Fibroblast of lung (primary cell): ENCODE results near the gene TNFSF12. TPM values are rescaled to one million over a fixed set of nuclear protein-coding genes. Genes with fewer than 3 reads are reported as not detected.

ENCODE experiments used
- DNase-seq, 2 donors: peaks; one replicate each; pipeline versions ENCODE4 v3.0.0 to v3.0.0-alpha.2; 2010; ENCODE audit warnings: low read depth in 2 of 2
- H2AFZ ChIP-seq: 2 replicates; pipeline ENCODE4 v1.5.1; 2012; ENCODE audit warnings: low read length, control low read depth, inconsistent platforms
- H3K27ac ChIP-seq: 2 replicates; pipeline ENCODE4 v1.5.1; 2011; ENCODE audit warnings: low read length, control low read depth; ENCODE audit not compliant: insufficient read depth
- H3K27me3 ChIP-seq: 2 replicates; pipeline ENCODE4 v1.5.1; 2011; ENCODE audit warnings: mild to moderate bottlenecking, low read length; ENCODE audit not compliant: control insufficient read depth, insufficient read depth
- H3K36me3 ChIP-seq: 2 replicates; pipeline ENCODE4 v1.5.1; 2011; ENCODE audit warnings: low read length; ENCODE audit not compliant: control insufficient read depth, insufficient read depth
- H3K4me1 ChIP-seq: 2 replicates; pipeline ENCODE4 v1.5.1; 2011; ENCODE audit warnings: low read length; ENCODE audit not compliant: control insufficient read depth, insufficient read depth; ENCODE audit errors: extremely low read depth
- H3K4me2 ChIP-seq: 2 replicates; pipeline ENCODE4 v1.5.1; 2011; ENCODE audit warnings: low read length, control low read depth; ENCODE audit not compliant: insufficient read depth; ENCODE audit errors: extremely low read depth
- H3K4me3 ChIP-seq, 4 experiments: fragments of 200-600 bp in 1 of 4; sonication (generic) in 1 of 4; replicated peaks in 1 of 4; 2 replicates each; pipeline ENCODE4 v1.5.1; 2011 to 2016; ENCODE audit warnings: low read length in 4 of 4, low read depth in 3 of 4, mild to moderate bottlenecking in 3 of 4, control low read depth in 2 of 4, inconsistent platforms in 1 of 4, mixed read lengths in 1 of 4; ENCODE audit not compliant: insufficient read depth in 1 of 4; ENCODE audit errors: control extremely low read depth in 1 of 4
- H3K79me2 ChIP-seq: 2 replicates; pipeline ENCODE4 v1.5.1; 2012; ENCODE audit warnings: mild to moderate bottlenecking, low read length, inconsistent platforms; ENCODE audit not compliant: control insufficient read depth, insufficient read depth
- H3K9ac ChIP-seq: 2 replicates; pipeline ENCODE4 v1.5.1; 2011; ENCODE audit warnings: mild to moderate bottlenecking, low read length, control low read depth; ENCODE audit not compliant: insufficient read depth
- H3K9me3 ChIP-seq: 2 replicates; pipeline ENCODE4 v1.5.1; 2012; ENCODE audit warnings: low read depth, low read length; ENCODE audit not compliant: control insufficient read depth, insufficient read depth
- H4K20me1 ChIP-seq: 2 replicates; pipeline ENCODE4 v1.5.1; 2011; ENCODE audit warnings: low read length; ENCODE audit not compliant: control insufficient read depth, insufficient read depth; ENCODE audit errors: extremely low read depth
- EZH2 ChIP-seq: IDR thresholded peaks from 2 replicates; pipeline ENCODE4 v1.5.1; 2012; ENCODE audit warnings: low read length, control low read depth, mild to moderate bottlenecking; ENCODE audit errors: missing control alignments
- polyA plus RNA-seq, 2 donors: library from polyadenylated mRNA; depleted of rRNA in 1 of 2; stranded (reverse) in 1 of 2; unstranded in 1 of 2; fragments of >200 nt; gene quantifications; 2 replicates each; pipeline ENCODE4 v1.2.1, GENCODE V29; 2011 to 2012; ENCODE audit warnings: missing spikeins in 1 of 2
- total RNA-seq: library from RNA; depleted of rRNA; stranded (reverse); fragments of >200 nt; gene quantifications from 2 replicates; pipeline ENCODE4 v1.2.1, GENCODE V29; 2014
- TF ChIP-seq, protein P1 (sequence below), 2 donors: IDR thresholded peaks in 1 of 2; conservative IDR thresholded peaks in 1 of 2; 1 replicate in 1 of 2; 2 replicates in 1 of 2; pipeline ENCODE4 v1.5.1; 2011 to 2012; ENCODE audit warnings: low read length in 2 of 2, control low read depth in 1 of 2, inconsistent platforms in 1 of 2, low read depth in 1 of 2, mild to moderate bottlenecking in 1 of 2

Gene TNFSF12
- total and polyA plus RNA-seq, 2 donors (not counting 1 experiment from before 2014, with no cell fraction given): 9.6 to 34.4 TPM

DNA sequence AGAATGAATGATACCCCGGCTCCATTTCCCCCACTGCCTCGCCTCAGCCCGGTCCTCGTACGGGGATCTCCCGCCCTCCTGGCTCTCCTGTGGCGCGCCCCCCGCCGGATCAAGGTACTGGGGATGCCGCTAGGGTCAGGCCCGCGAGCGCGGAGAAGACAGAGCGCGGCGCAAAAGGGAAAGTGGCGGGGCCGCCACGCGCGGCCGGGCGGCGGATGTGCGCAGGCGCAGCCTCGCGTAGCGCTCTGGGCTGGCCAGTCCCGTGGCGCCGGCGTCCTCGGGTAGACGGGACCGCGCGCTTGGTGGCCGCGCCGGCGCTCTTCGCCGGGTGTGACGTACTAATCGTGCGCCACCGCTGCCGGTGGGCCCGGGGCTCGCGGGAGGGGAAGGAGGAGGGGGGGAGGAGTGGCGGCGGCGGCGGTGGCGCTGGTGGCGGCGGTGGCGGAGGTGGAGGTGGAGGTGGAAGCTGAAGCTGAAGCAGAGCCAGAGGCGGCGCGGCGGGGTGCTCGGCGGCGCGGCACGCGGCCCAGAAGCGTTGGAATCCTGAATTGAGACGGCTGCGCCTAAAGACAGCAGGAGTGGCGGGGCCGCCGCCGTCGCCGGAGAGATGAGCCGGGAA, 12.8 kb downstream of the TNFSF12 start, which contains the start of gene SENP3:
SENP3 (plus strand) TSS at position 331 of the 619 bp plus-strand sequence. CDS start 1,158 bp downstream, outside the sequence.
- peaks cover 35% of the 10 kb centered on the region for H3K79me2 ChIP-seq
- DNase-seq: peak; percentile 85 to 91
- H3K36me3 ChIP-seq: peaks cover 19% of the 10 kb centered on the region
- H4K20me1 ChIP-seq: no peaks in the 10 kb centered on the region
- H3K27me3 ChIP-seq: no peaks in the 10 kb centered on the region
- peak within 1 kb of the TSS; percentile 68 for H2AFZ ChIP-seq
- H3K9me3 ChIP-seq: no peaks in the 10 kb centered on the region
- peak within 1 kb of the TSS; percentile 80 for H3K27ac ChIP-seq
- H3K4me3 ChIP-seq: peak within 1 kb of the TSS; percentile 82 to 87 (median 86)
- H3K9ac ChIP-seq: peak within 1 kb of the TSS; percentile 86
- TF ChIP-seq, protein P1, sequence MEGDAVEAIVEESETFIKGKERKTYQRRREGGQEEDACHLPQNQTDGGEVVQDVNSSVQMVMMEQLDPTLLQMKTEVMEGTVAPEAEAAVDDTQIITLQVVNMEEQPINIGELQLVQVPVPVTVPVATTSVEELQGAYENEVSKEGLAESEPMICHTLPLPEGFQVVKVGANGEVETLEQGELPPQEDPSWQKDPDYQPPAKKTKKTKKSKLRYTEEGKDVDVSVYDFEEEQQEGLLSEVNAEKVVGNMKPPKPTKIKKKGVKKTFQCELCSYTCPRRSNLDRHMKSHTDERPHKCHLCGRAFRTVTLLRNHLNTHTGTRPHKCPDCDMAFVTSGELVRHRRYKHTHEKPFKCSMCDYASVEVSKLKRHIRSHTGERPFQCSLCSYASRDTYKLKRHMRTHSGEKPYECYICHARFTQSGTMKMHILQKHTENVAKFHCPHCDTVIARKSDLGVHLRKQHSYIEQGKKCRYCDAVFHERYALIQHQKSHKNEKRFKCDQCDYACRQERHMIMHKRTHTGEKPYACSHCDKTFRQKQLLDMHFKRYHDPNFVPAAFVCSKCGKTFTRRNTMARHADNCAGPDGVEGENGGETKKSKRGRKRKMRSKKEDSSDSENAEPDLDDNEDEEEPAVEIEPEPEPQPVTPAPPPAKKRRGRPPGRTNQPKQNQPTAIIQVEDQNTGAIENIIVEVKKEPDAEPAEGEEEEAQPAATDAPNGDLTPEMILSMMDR (conservative IDR thresholded peaks at IDR 0.05 in 1 of 2, IDR thresholded peaks at IDR 0.05 in 1 of 2; ENCODE audit: low read depth in 1 of 2, low read length in 2 of 2): no peak
- peak within 1 kb of the TSS; percentile 96 for H3K4me2 ChIP-seq
- peaks cover 21% of the 10 kb centered on the region for H3K4me1 ChIP-seq

DNA sequence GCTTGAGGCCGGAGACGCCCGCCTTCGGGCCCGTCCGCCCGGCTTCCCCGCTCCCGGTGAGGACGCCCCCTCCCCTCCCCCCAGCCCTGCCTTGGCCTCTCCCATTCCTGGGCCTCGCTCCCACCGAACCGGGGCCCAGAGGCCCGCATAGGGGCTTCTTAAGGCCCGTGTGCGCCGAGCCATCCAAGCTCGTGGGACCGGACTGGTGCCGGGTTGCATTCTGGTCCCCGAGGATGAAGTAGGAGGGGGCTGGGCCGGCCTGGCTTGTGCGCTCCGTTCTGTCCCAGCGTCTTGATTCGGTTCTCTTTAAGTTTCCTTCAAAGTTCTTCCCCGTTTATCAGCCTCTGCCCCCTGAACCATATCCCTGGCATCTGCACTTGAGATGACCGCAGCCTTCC, 13.3 kb downstream of the TNFSF12 start:
- peaks cover 21% of the 10 kb centered on the region for H3K4me1 ChIP-seq
- peak overlapping the region; percentile 86 for H3K9ac ChIP-seq
- peak overlapping the region; percentile 65 to 87 (median 84) for H3K4me3 ChIP-seq
- peak overlapping the region; percentile 96 for H3K4me2 ChIP-seq
- H2AFZ ChIP-seq: no peak overlapping the region
- H3K9me3 ChIP-seq: no peaks in the 10 kb centered on the region
- no peaks in the 10 kb centered on the region for H4K20me1 ChIP-seq
- no peak for TF ChIP-seq EZH2
- TF ChIP-seq, protein P1 (conservative IDR thresholded peaks at IDR 0.05 in 1 of 2, IDR thresholded peaks at IDR 0.05 in 1 of 2; ENCODE audit: low read depth in 1 of 2, low read length in 2 of 2): no peak
- H3K27ac ChIP-seq: peak overlapping the region; percentile 80
- H3K79me2 ChIP-seq: peaks cover 38% of the 10 kb centered on the region
- H3K27me3 ChIP-seq: no peaks in the 10 kb centered on the region
- DNase-seq: no peak
- peaks cover 19% of the 10 kb centered on the region for H3K36me3 ChIP-seq

DNA sequence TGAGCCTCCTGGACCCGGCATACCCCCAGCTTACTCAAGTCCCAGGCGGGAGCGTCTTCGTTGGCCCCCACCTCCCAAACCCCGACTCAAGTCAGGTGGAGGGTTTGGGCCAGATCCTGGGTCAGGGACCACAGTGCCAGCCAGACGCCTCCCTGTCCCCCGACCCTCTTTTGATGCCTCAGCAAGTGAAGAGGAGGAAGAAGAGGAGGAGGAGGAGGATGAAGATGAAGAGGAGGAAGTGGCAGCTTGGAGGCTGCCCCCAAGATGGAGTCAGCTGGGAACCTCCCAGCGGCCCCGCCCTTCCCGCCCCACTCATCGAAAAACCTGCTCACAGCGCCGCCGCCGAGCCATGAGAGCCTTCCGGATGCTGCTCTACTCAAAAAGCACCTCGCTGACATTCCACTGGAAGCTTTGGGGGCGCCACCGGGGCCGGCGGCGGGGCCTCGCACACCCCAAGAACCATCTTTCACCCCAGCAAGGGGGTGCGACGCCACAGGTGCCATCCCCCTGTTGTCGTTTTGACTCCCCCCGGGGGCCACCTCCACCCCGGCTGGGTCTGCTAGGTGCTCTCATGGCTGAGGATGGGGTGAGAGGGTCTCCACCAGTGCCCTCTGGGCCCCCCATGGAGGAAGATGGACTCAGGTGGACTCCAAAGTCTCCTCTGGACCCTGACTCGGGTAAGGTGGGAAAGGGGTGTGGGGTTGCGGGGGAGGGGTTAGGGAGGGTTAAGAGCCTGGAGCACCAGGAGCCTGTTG, 14.4 kb downstream of the TNFSF12 start:
- Histone ChIP-seq H3K9me3 (no peaks in the 10 kb centered on the region), H3K79me2 (peaks cover 38% of the 10 kb centered on the region), H3K27ac (no peak overlapping the region), H3K27me3 (no peaks in the 10 kb centered on the region), H3K4me2 (peak overlapping the region; percentile 96), H3K4me3 (peak overlapping the region in 3 of 4 experiments; percentile 82 to 87 (median 86)), H4K20me1 (no peaks in the 10 kb centered on the region), H3K4me1 (peaks cover 17% of the 10 kb centered on the region), H3K9ac (no peak overlapping the region), H2AFZ (no peak overlapping the region), H3K36me3 (peaks cover 19% of the 10 kb centered on the region)
- DNase-seq: no peak
- TF ChIP-seq, protein P1 (conservative IDR thresholded peaks at IDR 0.05 in 1 of 2, IDR thresholded peaks at IDR 0.05 in 1 of 2; ENCODE audit: low read depth in 1 of 2, low read length in 2 of 2): no peak
- TF ChIP-seq EZH2: no peak
